Keratinocyte (primary cell): ENCODE data around the gene B4GALT2. TPM values are rescaled to one million over a fixed set of nuclear protein-coding genes. Genes with fewer than 3 reads are reported as not detected.

Experiments
- DNase-seq: peaks from one replicate; pipeline ENCODE4 v3.0.0-alpha.2; 2011; ENCODE audit warnings: low read depth, missing footprints, low spot score
- FAIRE-seq: peaks from 2 replicates; lab custom pipeline; 2011; peaks lifted over from hg19 to GRCh38; lab: Jason Lieb, UNC
- H2AFZ ChIP-seq: 2 replicates; pipeline ENCODE4 v1.6.0; 2012; ENCODE audit warnings: low read length, control low read depth, inconsistent platforms; ENCODE audit not compliant: control insufficient read depth
- H3K27ac ChIP-seq: 2 replicates; pipeline ENCODE4 v1.5.1; 2011; ENCODE audit warnings: low read length; ENCODE audit not compliant: control insufficient read depth, insufficient read depth
- H3K27me3 ChIP-seq: 3 replicates; pipeline ENCODE4 v1.6.0; 2011; ENCODE audit warnings: low read length; ENCODE audit not compliant: control insufficient read depth, insufficient read depth; ENCODE audit errors: extremely low read depth
- H3K36me3 ChIP-seq, 2 experiments: 2 replicates in 1 of 2; 3 replicates in 1 of 2; pipeline ENCODE4 v1.5.1; 2011; ENCODE audit warnings: low read length in 2 of 2, mild to moderate bottlenecking in 1 of 2; ENCODE audit not compliant: control insufficient read depth in 2 of 2, insufficient read depth in 2 of 2; ENCODE audit errors: extremely low read depth in 1 of 2
- H3K4me1 ChIP-seq: 3 replicates; pipeline ENCODE4 v1.5.1; 2011; ENCODE audit warnings: low read length; ENCODE audit not compliant: control insufficient read depth, insufficient read depth; ENCODE audit errors: extremely low read depth
- H3K4me2 ChIP-seq: 3 replicates; pipeline ENCODE4 v1.6.0; 2011; ENCODE audit warnings: low read depth, low read length; ENCODE audit not compliant: control insufficient read depth, insufficient read depth; ENCODE audit errors: extremely low read depth
- H3K4me3 ChIP-seq, 3 experiments: fragments of 200-600 bp in 1 of 3; sonication (generic) in 1 of 3; 2 replicates in 2 of 3; 3 replicates in 1 of 3; pipeline ENCODE4 v1.5.1; 2011 to 2016; ENCODE audit warnings: low read length in 3 of 3, mild to moderate bottlenecking in 3 of 3, control low read depth in 2 of 3, inconsistent platforms in 1 of 3, low read depth in 1 of 3, mixed read lengths in 1 of 3, mixed run types in 1 of 3, moderate library complexity in 1 of 3; ENCODE audit not compliant: control insufficient read depth in 2 of 3, insufficient read depth in 2 of 3; ENCODE audit errors: extremely low read depth in 1 of 3
- H3K79me2 ChIP-seq: 2 replicates; pipeline ENCODE4 v1.6.0; 2012; ENCODE audit warnings: low read length; ENCODE audit not compliant: control insufficient read depth, insufficient read depth
- H3K9ac ChIP-seq: 3 replicates; pipeline ENCODE4 v1.6.0; 2011; ENCODE audit warnings: low read length; ENCODE audit not compliant: control insufficient read depth, insufficient read depth; ENCODE audit errors: extremely low read depth
- H3K9me1 ChIP-seq: 3 replicates; pipeline ENCODE4 v1.6.0; 2011; ENCODE audit warnings: low read length; ENCODE audit not compliant: control insufficient read depth, insufficient read depth; ENCODE audit errors: extremely low read depth
- H3K9me3 ChIP-seq: 2 replicates; pipeline ENCODE4 v1.5.1; 2012; ENCODE audit warnings: low read depth, low read length; ENCODE audit not compliant: control insufficient read depth
- H4K20me1 ChIP-seq: 3 replicates; pipeline ENCODE4 v1.6.0; 2011; ENCODE audit warnings: low read length; ENCODE audit not compliant: control insufficient read depth, insufficient read depth; ENCODE audit errors: extremely low read depth
- EZH2 ChIP-seq: IDR thresholded peaks from one replicate; pipeline ENCODE4 v1.6.1; 2012; ENCODE audit warnings: inconsistent platforms, mild to moderate bottlenecking, low read length, moderate library complexity
- dilution Hi-C: fragments of 300-500 bp; cut with MboI; formaldehyde crosslinking; loops from one replicate; pipeline ENCODE4 v1.7.0; 2020; ENCODE audit warnings: low sequenced_read_pairs; ENCODE audit not compliant: extremely low pct_ligation_motif_present
- polyA plus RNA-seq, 5 experiments: library from polyadenylated mRNA; depleted of rRNA in 3 of 5; stranded (reverse) in 3 of 5; stranded (forward) in 1 of 5; unstranded in 1 of 5; fragments of >200 nt; gene quantifications; 1 replicate in 1 of 5; 2 replicates in 3 of 5; 3 replicates in 1 of 5; pipeline versions ENCODE4 v1.2.1 to v1.2.3, GENCODE V29; 2011 to 2012; ENCODE audit warnings: missing spikeins in 2 of 5, low read depth in 1 of 5, low replicate concordance in 1 of 5
- TF ChIP-seq, protein P1 (sequence below), 3 experiments: IDR thresholded peaks in 1 of 3; conservative IDR thresholded peaks in 1 of 3; optimal IDR thresholded peaks in 1 of 3; 2 replicates in 2 of 3; 3 replicates in 1 of 3; pipeline versions ENCODE3 to v1.5.1; 2011; ENCODE audit warnings: low read length in 3 of 3, mild to moderate bottlenecking in 3 of 3, moderate library complexity in 2 of 3, control low read depth in 1 of 3, inconsistent platforms in 1 of 3; ENCODE audit not compliant: insufficient read depth in 2 of 3; ENCODE audit errors: extremely low read depth in 1 of 3

Gene B4GALT2
- polyA plus RNA-seq, 1 donor (not counting 4 experiments of a cell fraction or from before 2014, with no cell fraction given): 39.6 TPM

DNA sequence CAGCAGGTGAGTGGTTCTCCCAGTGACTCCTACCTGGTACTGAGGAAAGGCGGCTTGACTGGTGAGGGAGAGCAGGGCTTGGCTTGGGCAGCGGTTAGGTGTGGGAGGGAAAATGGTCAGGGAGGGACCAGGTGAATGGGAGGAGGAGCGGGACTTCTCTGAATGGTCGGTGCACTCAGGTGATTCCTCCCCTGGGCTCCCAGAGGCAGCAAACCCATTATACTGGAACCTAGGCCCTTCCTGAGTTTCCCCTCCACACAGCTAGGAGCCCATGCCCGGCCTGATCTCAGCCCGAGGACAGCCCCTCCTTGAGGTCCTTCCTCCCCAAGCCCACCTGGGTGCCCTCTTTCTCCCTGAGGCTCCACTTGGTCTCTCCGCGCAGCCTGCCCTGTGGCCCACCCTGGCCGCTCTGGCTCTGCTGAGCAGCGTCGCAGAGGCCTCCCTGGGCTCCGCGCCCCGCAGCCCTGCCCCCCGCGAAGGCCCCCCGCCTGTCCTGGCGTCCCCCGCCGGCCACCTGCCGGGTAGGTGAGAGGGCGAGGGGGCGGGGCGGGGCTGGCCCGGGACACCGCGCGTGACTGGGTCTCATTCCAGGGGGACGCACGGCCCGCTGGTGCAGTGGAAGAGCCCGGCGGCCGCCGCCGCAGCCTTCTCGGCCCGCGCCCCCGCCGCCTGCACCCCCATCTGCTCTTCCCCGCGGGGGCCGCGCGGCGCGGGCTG is 43.1 kb upstream of the B4GALT2 start:
- peak overlapping the region; percentile 66 to 95 (median 80) for H3K4me3 ChIP-seq
- no peak for DNase-seq
- H3K27me3 ChIP-seq: no peaks in the 10 kb centered on the region
- TF ChIP-seq, protein P1, sequence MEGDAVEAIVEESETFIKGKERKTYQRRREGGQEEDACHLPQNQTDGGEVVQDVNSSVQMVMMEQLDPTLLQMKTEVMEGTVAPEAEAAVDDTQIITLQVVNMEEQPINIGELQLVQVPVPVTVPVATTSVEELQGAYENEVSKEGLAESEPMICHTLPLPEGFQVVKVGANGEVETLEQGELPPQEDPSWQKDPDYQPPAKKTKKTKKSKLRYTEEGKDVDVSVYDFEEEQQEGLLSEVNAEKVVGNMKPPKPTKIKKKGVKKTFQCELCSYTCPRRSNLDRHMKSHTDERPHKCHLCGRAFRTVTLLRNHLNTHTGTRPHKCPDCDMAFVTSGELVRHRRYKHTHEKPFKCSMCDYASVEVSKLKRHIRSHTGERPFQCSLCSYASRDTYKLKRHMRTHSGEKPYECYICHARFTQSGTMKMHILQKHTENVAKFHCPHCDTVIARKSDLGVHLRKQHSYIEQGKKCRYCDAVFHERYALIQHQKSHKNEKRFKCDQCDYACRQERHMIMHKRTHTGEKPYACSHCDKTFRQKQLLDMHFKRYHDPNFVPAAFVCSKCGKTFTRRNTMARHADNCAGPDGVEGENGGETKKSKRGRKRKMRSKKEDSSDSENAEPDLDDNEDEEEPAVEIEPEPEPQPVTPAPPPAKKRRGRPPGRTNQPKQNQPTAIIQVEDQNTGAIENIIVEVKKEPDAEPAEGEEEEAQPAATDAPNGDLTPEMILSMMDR (optimal IDR thresholded peaks at IDR 0.05 in 1 of 3, IDR thresholded peaks at IDR 0.05 in 1 of 3, conservative IDR thresholded peaks at IDR 0.05 in 1 of 3; ENCODE audit: extremely low read depth in 1 of 3, insufficient read depth in 2 of 3, low read length in 3 of 3): no peak
- TF ChIP-seq EZH2: no peak
- no peaks in the 10 kb centered on the region for H3K9me1 ChIP-seq
- H3K4me2 ChIP-seq: peak overlapping the region; percentile 97
- FAIRE-seq: peak; percentile 96
- H3K4me1 ChIP-seq: peaks cover 55% of the 10 kb centered on the region
- H3K79me2 ChIP-seq: peaks cover 39% of the 10 kb centered on the region
- peaks cover 7 to 20% of the 10 kb centered on the region in 2 experiments for H3K36me3 ChIP-seq
- H3K9ac ChIP-seq: peak overlapping the region; percentile 89
- peak overlapping the region; percentile 81 for H3K27ac ChIP-seq
- H3K9me3 ChIP-seq: no peaks in the 10 kb centered on the region
- dilution Hi-C loops: loop anchor here (25.0 kb wide), 2 partner anchors 99 to 224 kb away; partner anchors contain the start of gene ST3GAL3
- H4K20me1 ChIP-seq: peaks cover 2% of the 10 kb centered on the region
- H2AFZ ChIP-seq: no peak overlapping the region

- peak overlapping the region; percentile 55 to 80 (median 70) for H3K4me3 ChIP-seq
- H3K79me2 ChIP-seq: peaks cover 39% of the 10 kb centered on the region
- peaks cover 2% of the 10 kb centered on the region for H4K20me1 ChIP-seq
- H3K27me3 ChIP-seq: no peaks in the 10 kb centered on the region
- H3K9me3 ChIP-seq: no peaks in the 10 kb centered on the region
- no peak overlapping the region for H2AFZ ChIP-seq
- dilution Hi-C loops: loop anchor here (25.0 kb wide), 2 partner anchors 99 to 224 kb away; partner anchors contain the start of gene ST3GAL3
- no peaks in the 10 kb centered on the region for H3K9me1 ChIP-seq
- peak overlapping the region; percentile 97 for H3K4me2 ChIP-seq
- H3K27ac ChIP-seq: peak overlapping the region; percentile 81
- peaks cover 7 to 20% of the 10 kb centered on the region in 2 experiments for H3K36me3 ChIP-seq
- FAIRE-seq (no peak), DNase-seq (no peak)
- peak overlapping the region; percentile 89 for H3K9ac ChIP-seq
- TF ChIP-seq, protein P1 (optimal IDR thresholded peaks at IDR 0.05 in 1 of 3, IDR thresholded peaks at IDR 0.05 in 1 of 3, conservative IDR thresholded peaks at IDR 0.05 in 1 of 3; ENCODE audit: extremely low read depth in 1 of 3, insufficient read depth in 2 of 3, low read length in 3 of 3): no peak
- no peak for TF ChIP-seq EZH2
- peaks cover 48% of the 10 kb centered on the region for H3K4me1 ChIP-seq
These were observed 42.4 kb upstream of the B4GALT2 start for GRCh38 chr1:43936431-43937151.
